H1 (cell line): ENCODE measurements around the gene DLEC1. TPM values are rescaled to one million over a fixed set of nuclear protein-coding genes. Genes with fewer than 3 reads are reported as not detected.

Experiments
- CTCF ChIA-PET: fragments of 300-600 bp; sonication (Branson Sonifier 250); formaldehyde crosslinking; loops from one replicate; lab custom pipeline; 2021; ENCODE audit not compliant: partially characterized antibody; lab: Charles Lee
- POLR2A ChIA-PET: fragments of 300-600 bp; sonication (Branson Sonifier 250); formaldehyde crosslinking; loops from one replicate; lab custom pipeline; 2021; ENCODE audit warnings: inconsistent platforms; ENCODE audit not compliant: partially characterized antibody; lab: Charles Lee
- DNase-seq, 2 experiments: peaks; one replicate each; pipeline versions ENCODE4 v3.0.0 to v3.0.0-alpha.2; 2010 to 2022; ENCODE audit warnings: low spot score in 2 of 2, low read depth in 1 of 2, mixed read lengths in 1 of 2
- FAIRE-seq: peaks from 2 replicates; lab custom pipeline; 2011; peaks lifted over from hg19 to GRCh38; lab: Jason Lieb, UNC
- H2AFZ ChIP-seq: 2 replicates; pipeline ENCODE4 v1.8.1; 2012; ENCODE audit warnings: low read length, inconsistent platforms
- H2AK5ac ChIP-seq: 2 replicates; pipeline ENCODE4 v1.6.1; 2013; ENCODE audit warnings: low read depth, low read length
- H2BK120ac ChIP-seq: replicated peaks from 2 replicates; pipeline ENCODE3; 2013; ENCODE audit warnings: low read depth, low read length, inconsistent platforms
- H2BK12ac ChIP-seq: 2 replicates; pipeline ENCODE4 v1.6.1; 2013; ENCODE audit warnings: low read depth, low read length
- H2BK15ac ChIP-seq: 2 replicates; pipeline ENCODE4 v1.6.1; 2013; ENCODE audit warnings: low read length
- H2BK20ac ChIP-seq: 2 replicates; pipeline ENCODE4 v1.6.1; 2013; ENCODE audit warnings: low read length
- H2BK5ac ChIP-seq: 2 replicates; pipeline ENCODE4 v1.6.1; 2013; ENCODE audit warnings: low read depth, low read length
- H3K14ac ChIP-seq: 2 replicates; pipeline ENCODE4 v1.6.1; 2013; ENCODE audit warnings: inconsistent platforms; ENCODE audit not compliant: insufficient read length
- H3K18ac ChIP-seq: 2 replicates; pipeline ENCODE4 v1.6.1; 2013; ENCODE audit warnings: low read length; ENCODE audit errors: extremely low read depth
- H3K23ac ChIP-seq: 2 replicates; pipeline ENCODE4 v1.6.1; 2013; ENCODE audit warnings: inconsistent platforms; ENCODE audit not compliant: insufficient read length
- H3K23me2 ChIP-seq: 2 replicates; pipeline ENCODE4 v1.6.1; 2013; ENCODE audit warnings: low read depth, low read length
- H3K27ac ChIP-seq: 2 replicates; pipeline ENCODE4 v1.6.1; 2011; ENCODE audit warnings: low read depth, low read length, inconsistent platforms
- H3K27me3 ChIP-seq, 4 experiments: replicated peaks in 1 of 4; 1 replicate in 1 of 4; 2 replicates in 3 of 4; pipeline versions ENCODE4 v1.6.1 to v1.8.1; 2011 to 2013; ENCODE audit warnings: low read length in 3 of 4, mild to moderate bottlenecking in 3 of 4, inconsistent platforms in 2 of 4, mixed read lengths in 2 of 4, moderate library complexity in 1 of 4; ENCODE audit not compliant: control insufficient read depth in 3 of 4, insufficient read depth in 3 of 4; ENCODE audit errors: extremely low read depth in 1 of 4
- H3K36me3 ChIP-seq, 4 experiments: 2 replicates each; pipeline versions ENCODE4 v1.6.1 to v1.8.1; 2011 to 2013; ENCODE audit warnings: mild to moderate bottlenecking in 4 of 4, low read length in 3 of 4, moderate library complexity in 2 of 4, control low read depth in 1 of 4, inconsistent platforms in 1 of 4; ENCODE audit not compliant: insufficient read depth in 4 of 4, control insufficient read depth in 2 of 4
- H3K4ac ChIP-seq: replicated peaks from 2 replicates; pipeline ENCODE3; 2013; ENCODE audit warnings: low read length, low read depth, mixed read lengths, inconsistent platforms; ENCODE audit not compliant: insufficient read length
- H3K4me1 ChIP-seq, 4 experiments: replicated peaks in 1 of 4; 1 replicate in 1 of 4; 2 replicates in 3 of 4; pipeline versions ENCODE4 v1.6.1 to v1.8.1; 2011 to 2013; ENCODE audit warnings: low read length in 3 of 4, inconsistent platforms in 2 of 4, mixed read lengths in 1 of 4; ENCODE audit not compliant: insufficient read depth in 4 of 4, control insufficient read depth in 3 of 4
- H3K4me2 ChIP-seq, 2 experiments: 2 replicates each; pipeline versions ENCODE4 v1.6.1 to v1.8.1; 2011 to 2013; ENCODE audit warnings: low read depth in 2 of 2, low read length in 2 of 2, control low read depth in 1 of 2, inconsistent platforms in 1 of 2, mild to moderate bottlenecking in 1 of 2; ENCODE audit not compliant: insufficient read depth in 1 of 2
- H3K4me3 ChIP-seq, 4 experiments: fragments of 200-600, 300-600 bp in 1 of 4; sonication (generic), shearing (Covaris generic), sonication (Bioruptor Twin) in 1 of 4; 2 replicates each; pipeline versions ENCODE4 v1.5.1 to v1.8.1; 2011 to 2016; ENCODE audit warnings: low read length in 4 of 4, low read depth in 3 of 4, control low read depth in 2 of 4, inconsistent platforms in 2 of 4, mild to moderate bottlenecking in 2 of 4, mixed read lengths in 1 of 4, moderate library complexity in 1 of 4; ENCODE audit not compliant: insufficient read depth in 2 of 4; ENCODE audit errors: extremely low read depth in 1 of 4
- H3K56ac ChIP-seq: replicated peaks from 2 replicates; pipeline ENCODE3; 2013; ENCODE audit warnings: low read depth, mild to moderate bottlenecking, mixed read lengths, low read length, inconsistent platforms; ENCODE audit not compliant: insufficient read length
- H3K79me1 ChIP-seq: 2 replicates; pipeline ENCODE4 v1.6.1; 2013; ENCODE audit warnings: low read depth, low read length, control low read depth
- H3K79me2 ChIP-seq, 2 experiments: 2 replicates each; pipeline versions ENCODE4 v1.6.1 to v1.8.1; 2012 to 2013; ENCODE audit warnings: low read length in 2 of 2, mild to moderate bottlenecking in 2 of 2, inconsistent platforms in 1 of 2; ENCODE audit not compliant: insufficient read depth in 2 of 2, control insufficient read depth in 1 of 2
- H3K9ac ChIP-seq, 4 experiments: replicated peaks in 1 of 4; 1 replicate in 1 of 4; 2 replicates in 3 of 4; pipeline versions ENCODE4 v1.6.1 to v1.8.1; 2011 to 2013; ENCODE audit warnings: low read depth in 3 of 4, low read length in 3 of 4, control low read depth in 2 of 4, mild to moderate bottlenecking in 2 of 4, moderate library complexity in 2 of 4, inconsistent platforms in 1 of 4; ENCODE audit errors: extremely low read depth in 1 of 4
- H3K9me3 ChIP-seq, 2 experiments: 2 replicates each; pipeline versions ENCODE4 v1.6.1 to v1.8.1; 2012 to 2013; ENCODE audit warnings: mild to moderate bottlenecking in 2 of 2, moderate library complexity in 2 of 2, control low read depth in 1 of 2, inconsistent platforms in 1 of 2, low read depth in 1 of 2, low read length in 1 of 2, mixed read lengths in 1 of 2; ENCODE audit not compliant: insufficient read depth in 2 of 2
- H4K20me1 ChIP-seq, 2 experiments: replicated peaks in 1 of 2; 2 replicates each; pipeline versions ENCODE3 to v1.8.1; 2011 to 2013; ENCODE audit warnings: inconsistent platforms in 2 of 2, low read length in 2 of 2, mild to moderate bottlenecking in 1 of 2; ENCODE audit not compliant: insufficient read depth in 2 of 2, control insufficient read depth in 1 of 2
- H4K5ac ChIP-seq: 2 replicates; pipeline ENCODE4 v1.6.1; 2013; ENCODE audit warnings: low read length, low read depth, mixed read lengths, inconsistent platforms; ENCODE audit not compliant: insufficient read length
- H4K8ac ChIP-seq: 2 replicates; pipeline ENCODE4 v1.8.0; 2013; ENCODE audit warnings: mild to moderate bottlenecking, moderate library complexity, low read length, inconsistent platforms; ENCODE audit not compliant: insufficient read depth; ENCODE audit errors: extremely low read depth
- H4K91ac ChIP-seq: replicated peaks from 2 replicates; pipeline ENCODE3; 2013; ENCODE audit warnings: low read length, mixed read lengths, inconsistent platforms; ENCODE audit not compliant: insufficient read length
- ATF3 ChIP-seq: IDR thresholded peaks from 2 replicates; pipeline ENCODE4 v1.6.1; 2011; ENCODE audit warnings: low read depth, mild to moderate bottlenecking, low read length; ENCODE audit not compliant: insufficient read depth
- BRCA1 ChIP-seq: IDR thresholded peaks from 2 replicates; pipeline ENCODE4 v1.6.1; 2012; ENCODE audit warnings: low read depth, low read length, improper control_type of control experiment
- CREB1 ChIP-seq: IDR thresholded peaks from 2 replicates; pipeline ENCODE4 v1.6.1; 2012; ENCODE audit warnings: inconsistent platforms
- FOSL1 ChIP-seq: IDR thresholded peaks from 2 replicates; pipeline ENCODE4 v1.6.1; 2011; ENCODE audit warnings: mild to moderate bottlenecking, low read depth, low read length, moderate library complexity; ENCODE audit not compliant: insufficient read depth
- JUN ChIP-seq: IDR thresholded peaks from 2 replicates; pipeline ENCODE4 v1.6.1; 2011; ENCODE audit warnings: low read depth, mild to moderate bottlenecking, improper control_type of control experiment, low read length
- KDM1A ChIP-seq: fragments of 200-600, 300-600 bp; sonication (generic); IDR thresholded peaks from 2 replicates; pipeline ENCODE4 v1.7.1; 2016; ENCODE audit warnings: mild to moderate bottlenecking, low read length, borderline replicate concordance
- RBBP5 ChIP-seq: IDR thresholded peaks from 2 replicates; pipeline ENCODE4 v1.7.1; 2012; ENCODE audit warnings: low read depth, mild to moderate bottlenecking, inconsistent platforms, low read length, moderate library complexity, borderline replicate concordance
- SP1 ChIP-seq: IDR thresholded peaks from 2 replicates; pipeline ENCODE4 v1.6.1; 2011; ENCODE audit warnings: low read depth, low read length
- TBP ChIP-seq: IDR thresholded peaks from 2 replicates; pipeline ENCODE4 v1.6.1; 2011; ENCODE audit warnings: low read depth, low read length, improper control_type of control experiment
- WGBS, 2 experiments: shearing (Covaris generic) in 1 of 2; methylation state at CpG; one replicate each; pipeline versions ENCODE4 v1.1.6 to v1.1.7; 2013 to 2015; ENCODE audit warnings: low lambda C conversion rate in 2 of 2, mixed read lengths in 2 of 2, inconsistent platforms in 1 of 2, low coverage in 1 of 2, missing lambda C conversion rate in 1 of 2; ENCODE audit not compliant: insufficient replicate concordance in 2 of 2, insufficient coverage in 1 of 2, insufficient read length in 1 of 2; ENCODE audit errors: extremely low coverage in 1 of 2, missing lambda C conversion rate in 1 of 2; 5-methylcytosine and 5-hydroxymethylcytosine counted together
- polyA plus RNA-seq, 7 experiments: library from polyadenylated mRNA; depleted of rRNA in 3 of 7; stranded (reverse) in 5 of 7; unstranded in 2 of 7; fragments of >200 nt in 5 of 7; fragments of 200-250 nt in 2 of 7; gene quantifications; 1 replicate in 5 of 7; 2 replicates in 1 of 7; 4 replicates in 1 of 7; pipeline versions ENCODE4 v1.2.1 to v1.2.3, GENCODE V29; 2011 to 2013; ENCODE audit warnings: missing spikeins in 2 of 7, mixed read lengths in 2 of 7
- total RNA-seq: library from RNA; stranded (reverse); fragmentation: NEBNext Ultra II Directional; extraction: Animal tissue kit (Norgen Biotek cat#: 25700); gene quantifications from 2 replicates; pipeline ENCODE4 v1.2.1, GENCODE V29; 2021

Gene DLEC1
- total and polyA plus RNA-seq, 2 of the 8 experiments (the other 6 are each of a cell fraction or from before 2014, with no cell fraction given): 0.26 to 0.76 TPM

GRCh38 chr3:38100498-38100897, 61.5 kb downstream of the DLEC1 start:
- Histone ChIP-seq H2AFZ (no peak overlapping the region), H3K9me3 (0 out of 4 replicates have a peak, but pooled peaks cover 0 to under 1% of the 10 kb centered on the region in 2 experiments), H2BK5ac (no peak overlapping the region), H3K27ac (no peak overlapping the region), H3K56ac (no peak overlapping the region), H3K9ac (no peak overlapping the region), H4K91ac (no peak overlapping the region), H3K36me3 (no peaks in the 10 kb centered on the region), H3K14ac (no peak overlapping the region), H3K4me2 (0 out of 4 replicates have a peak overlapping the region, but pooled peaks of 1 of the 2 experiments have one; percentile 40), H3K79me1 (no peaks in the 10 kb centered on the region), H3K23ac (no peak overlapping the region), H3K23me2 (no peaks in the 10 kb centered on the region; the same call in 1 of the 2 replicates), H3K79me2 (no peaks in the 10 kb centered on the region), H4K20me1 (no peaks in the 10 kb centered on the region), H3K18ac (no peak overlapping the region), H3K4me1 (peaks cover 3 to 13% (median 5%) of the 10 kb centered on the region in 4 experiments; a peak in 6 of 7 replicates), H2BK15ac (no peak overlapping the region), H4K5ac (no peak overlapping the region), H3K27me3 (peaks cover 0 to 2% (median 0%) of the 10 kb centered on the region in 4 experiments; a peak in 1 of 7 replicates), H2AK5ac (no peak overlapping the region), H2BK20ac (no peak overlapping the region), H2BK120ac (no peak overlapping the region), H3K4ac (no peak overlapping the region), H2BK12ac (no peak overlapping the region), H3K4me3 (no peak overlapping the region), H4K8ac (no peak overlapping the region)
- DNase-seq (no peak), FAIRE-seq (no peak)
- ChIA-PET POLR2A (no interaction called here), CTCF (interaction anchor here (0.9 to 7.9 kb wide), 3 partner anchors 17 to 198 kb away, joined by 3 to 54 read pairs (median 3); no protein-coding TSS in a partner anchor)
- TF ChIP-seq CREB1 (no peak), JUN (no peak), KDM1A (no peak), RBBP5 (no peak), SP1 (no peak), BRCA1 (no peak), TBP (no peak), FOSL1 (no peak), ATF3 (no peak)
- WGBS, 2 experiments: 91% methylated on average over 3 of the region's 3 CpGs; no CpG with 5 or more reads in 1 of the 2 experiments
